ENCODE data around the gene MINDY4. TPM values are rescaled to one million over a fixed set of nuclear protein-coding genes. Genes with fewer than 3 reads are reported as not detected.

Gene MINDY4
- total RNA-seq, 4 donors from 2014 or later = 8.4 to 31.1 (median 20.2) TPM

DNA sequence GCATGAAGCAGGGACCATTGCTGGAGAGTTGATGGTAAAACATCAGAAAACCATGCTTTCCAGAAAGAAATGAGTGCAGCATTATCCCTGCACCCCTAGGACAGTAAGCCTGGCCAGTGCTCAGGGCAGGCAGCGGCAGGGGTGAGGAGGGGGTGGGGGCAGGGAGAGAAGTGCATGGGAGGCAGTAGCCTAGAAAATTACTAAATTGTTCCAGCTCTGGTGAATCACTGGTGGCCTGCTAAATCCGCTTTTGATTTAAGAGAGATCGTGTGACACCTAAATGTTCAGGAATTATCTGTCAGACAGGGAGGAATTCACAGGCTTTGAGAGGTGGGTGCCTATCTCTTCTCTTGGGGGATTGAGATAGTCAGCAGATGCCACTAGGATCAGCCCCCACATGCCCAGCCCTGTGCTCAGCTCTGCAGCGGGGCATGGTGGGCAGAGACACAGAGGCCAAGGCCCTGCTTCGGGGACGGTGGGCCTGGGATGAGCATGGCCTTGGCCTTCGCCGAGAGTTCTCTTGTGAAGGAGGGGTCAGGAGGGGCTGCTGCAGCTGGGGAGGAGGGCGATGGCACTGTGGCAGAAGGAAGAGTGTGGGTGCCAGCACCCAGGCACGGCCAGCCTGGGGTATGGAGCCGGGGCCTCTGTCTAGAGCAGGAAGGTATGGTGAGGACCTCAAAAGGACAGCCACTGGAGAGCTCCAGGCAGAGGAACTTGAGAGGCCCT, 135.5 kb downstream of the MINDY4 start:
- no peaks in the 10 kb centered on the region for H3K36me3 ChIP-seq
- DNase-seq (ENCODE audit: extremely low spot score) = no peak
- H3K9me3 ChIP-seq = no peaks in the 10 kb centered on the region
- H3K27ac ChIP-seq (replicated peaks in 1 of 4) = peak overlapping the region; percentile 72 to 90 (median 86)
- H3K4me3 ChIP-seq = no peak overlapping the region
- H3K27me3 ChIP-seq = no peaks in the 10 kb centered on the region
- 74% methylated on average over 9 of the region's 11 CpGs for WGBS
- H3K4me1 ChIP-seq = peaks cover 70 to 93% (median 84%) of the 10 kb centered on the region in 4 donors
- intact Hi-C loops (cut with DNase I) = loop anchor here (2.0 kb wide), 1 partner anchor 108 kb away; no protein-coding TSS in a partner anchor
- TF ChIP-seq POLR2AphosphoS5 (IDR thresholded peaks at IDR 0.05) (no peak), EP300 (IDR thresholded peaks at IDR 0.05) (no peak), POLR2A (IDR thresholded peaks at IDR 0.05; ENCODE audit: low read depth) (no peak)
- TF ChIP-seq, protein P1, sequence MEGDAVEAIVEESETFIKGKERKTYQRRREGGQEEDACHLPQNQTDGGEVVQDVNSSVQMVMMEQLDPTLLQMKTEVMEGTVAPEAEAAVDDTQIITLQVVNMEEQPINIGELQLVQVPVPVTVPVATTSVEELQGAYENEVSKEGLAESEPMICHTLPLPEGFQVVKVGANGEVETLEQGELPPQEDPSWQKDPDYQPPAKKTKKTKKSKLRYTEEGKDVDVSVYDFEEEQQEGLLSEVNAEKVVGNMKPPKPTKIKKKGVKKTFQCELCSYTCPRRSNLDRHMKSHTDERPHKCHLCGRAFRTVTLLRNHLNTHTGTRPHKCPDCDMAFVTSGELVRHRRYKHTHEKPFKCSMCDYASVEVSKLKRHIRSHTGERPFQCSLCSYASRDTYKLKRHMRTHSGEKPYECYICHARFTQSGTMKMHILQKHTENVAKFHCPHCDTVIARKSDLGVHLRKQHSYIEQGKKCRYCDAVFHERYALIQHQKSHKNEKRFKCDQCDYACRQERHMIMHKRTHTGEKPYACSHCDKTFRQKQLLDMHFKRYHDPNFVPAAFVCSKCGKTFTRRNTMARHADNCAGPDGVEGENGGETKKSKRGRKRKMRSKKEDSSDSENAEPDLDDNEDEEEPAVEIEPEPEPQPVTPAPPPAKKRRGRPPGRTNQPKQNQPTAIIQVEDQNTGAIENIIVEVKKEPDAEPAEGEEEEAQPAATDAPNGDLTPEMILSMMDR (IDR thresholded peaks at IDR 0.05) = no peak

DNA sequence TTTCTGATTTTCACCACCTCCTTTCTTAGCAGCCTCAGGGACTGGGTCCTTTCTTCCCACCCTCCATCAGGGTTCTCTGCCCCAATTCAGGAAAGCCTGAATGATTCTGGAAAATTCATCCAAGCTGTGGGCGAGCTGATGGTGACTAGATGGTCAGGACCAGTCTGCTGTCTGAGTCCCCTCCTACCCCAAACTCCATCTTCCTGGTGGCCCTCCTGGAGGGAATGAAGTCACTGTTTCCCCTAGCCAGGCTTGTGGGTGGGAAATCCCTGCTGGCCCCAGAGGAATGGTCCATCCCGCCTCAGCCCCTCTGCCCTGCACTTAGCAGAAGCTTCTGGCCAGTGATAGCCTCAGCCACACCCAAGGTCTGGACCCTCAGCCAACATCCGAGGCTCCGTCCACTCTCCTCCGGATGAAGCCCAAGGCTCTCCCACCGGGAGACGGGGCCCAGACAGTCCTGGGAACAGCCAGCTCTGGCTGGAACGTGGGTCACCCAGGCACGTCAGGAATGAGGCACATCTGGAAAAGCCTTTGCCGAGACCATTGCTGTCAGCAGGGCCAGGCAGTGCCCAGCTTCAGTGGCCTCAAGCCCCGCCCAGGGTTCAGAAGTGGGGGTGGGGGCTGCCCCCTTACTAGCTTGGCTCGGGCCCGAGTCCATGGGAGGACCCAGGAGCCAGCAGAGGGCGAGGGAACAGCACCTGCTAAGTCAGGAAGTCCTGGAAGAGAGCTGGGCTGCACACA, 136.5 kb downstream of the MINDY4 start:
- intact Hi-C loops (cut with DNase I) = loop anchor here (2.0 kb wide), 1 partner anchor 109 kb away; no protein-coding TSS in a partner anchor
- WGBS = 51% methylated on average over 8 of the region's 14 CpGs
- DNase-seq (ENCODE audit: extremely low spot score) = no peak
- Histone ChIP-seq H3K9me3 (no peaks in the 10 kb centered on the region), H3K27me3 (no peaks in the 10 kb centered on the region), H3K4me3 (no peak overlapping the region), H3K4me1 (peaks cover 68 to 93% (median 87%) of the 10 kb centered on the region in 4 donors), H3K27ac (replicated peaks in 1 of 4) (peak overlapping the region; percentile 72 to 90 (median 86)), H3K36me3 (no peaks in the 10 kb centered on the region)
- TF ChIP-seq, protein P1 (IDR thresholded peaks at IDR 0.05) = no peak
- no peak for TF ChIP-seq POLR2A (IDR thresholded peaks at IDR 0.05; ENCODE audit: low read depth)
- no peak for TF ChIP-seq POLR2AphosphoS5 (IDR thresholded peaks at IDR 0.05)
- TF ChIP-seq EP300 (IDR thresholded peaks at IDR 0.05) = no peak

GRCh38 chr7:30908681-30909080, 137.5 kb downstream of the MINDY4 start:
- no peak for TF ChIP-seq EP300 (IDR thresholded peaks at IDR 0.05)
- no peak for TF ChIP-seq POLR2A (IDR thresholded peaks at IDR 0.05; ENCODE audit: low read depth)
- TF ChIP-seq POLR2AphosphoS5 (IDR thresholded peaks at IDR 0.05) = no peak
- TF ChIP-seq, protein P1 (IDR thresholded peaks at IDR 0.05) = no peak
- intact Hi-C loops (cut with DNase I) = no loop called here
- 83% methylated on average over 6 of the region's 10 CpGs for WGBS
- Histone ChIP-seq H3K4me3 (no peak overlapping the region), H3K4me1 (peaks cover 74 to 99% (median 96%) of the 10 kb centered on the region in 4 donors), H3K36me3 (no peaks in the 10 kb centered on the region), H3K27me3 (no peaks in the 10 kb centered on the region), H3K9me3 (no peaks in the 10 kb centered on the region), H3K27ac (replicated peaks in 1 of 4) (peak overlapping the region; percentile 72 to 90 (median 86))
- no peak for DNase-seq (ENCODE audit: extremely low spot score)

DNA sequence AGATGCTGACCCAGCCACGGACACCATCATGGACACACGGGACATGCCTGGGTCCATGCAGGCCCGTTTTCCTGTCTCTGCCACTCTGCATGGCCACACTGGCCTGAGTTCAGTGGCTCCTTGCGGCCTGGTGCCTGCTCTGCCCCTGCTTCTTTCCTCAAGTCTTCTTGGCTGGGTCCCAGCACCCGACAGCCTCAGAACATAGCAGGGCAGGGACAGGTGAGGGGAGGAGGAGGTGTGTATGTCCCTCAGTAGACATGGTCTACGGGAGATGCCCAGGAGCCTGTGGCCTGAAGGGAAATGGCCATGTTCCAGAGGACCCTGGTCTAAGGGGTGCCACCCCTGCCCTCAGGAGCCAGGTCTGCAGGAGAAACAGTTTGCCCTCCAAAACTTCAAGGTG, 138.2 kb downstream of the MINDY4 start:
- Histone ChIP-seq H3K36me3 (no peaks in the 10 kb centered on the region), H3K4me3 (no peak overlapping the region), H3K9me3 (no peaks in the 10 kb centered on the region), H3K27ac (replicated peaks in 1 of 4) (peak overlapping the region; percentile 84 to 90 (median 88)), H3K27me3 (no peaks in the 10 kb centered on the region), H3K4me1 (peaks cover 81 to 100% (median 99%) of the 10 kb centered on the region in 4 donors)
- WGBS = 87% methylated on average over 3 of the region's 6 CpGs
- TF ChIP-seq POLR2A (IDR thresholded peaks at IDR 0.05; ENCODE audit: low read depth) (no peak), EP300 (IDR thresholded peaks at IDR 0.05) (no peak), POLR2AphosphoS5 (IDR thresholded peaks at IDR 0.05) (no peak)
- TF ChIP-seq, protein P1 (IDR thresholded peaks at IDR 0.05) = no peak
- intact Hi-C loops (cut with DNase I) = no loop called here
- DNase-seq (ENCODE audit: extremely low spot score) = no peak
